Tibial artery (tissue), 4 donors: ENCODE measurements around the gene ANKRD11.

Source experiments
- DNase-seq, 2 donors: peaks; one replicate each; pipeline ENCODE4 v3.0.0-alpha.2; 2019
- H3K27ac ChIP-seq, 2 donors: fragments of 200-600 bp; sonication (generic) in 1 of 2; 1 replicate in 1 of 2; 2 replicates in 1 of 2; pipeline ENCODE4 v1.5.1; 2018 to 2019; ENCODE audit warnings: mild to moderate bottlenecking in 1 of 2
- H3K27me3 ChIP-seq, 2 donors: fragments of 200-600 bp; sonication (generic) in 1 of 2; one replicate each; pipeline versions ENCODE4 v1.5.1 to v1.6.0; 2016 to 2019
- H3K36me3 ChIP-seq, 3 donors: fragments of 200-600 bp; sonication (generic) in 2 of 3; one replicate each; pipeline ENCODE4 v1.5.1; 2016 to 2019; ENCODE audit warnings: mild to moderate bottlenecking in 2 of 3
- H3K4me1 ChIP-seq, 4 donors: fragments of 200-600 bp; sonication (generic) in 2 of 4; 1 replicate in 3 of 4; 2 replicates in 1 of 4; pipeline ENCODE4 v1.5.1; 2016 to 2019
- H3K4me3 ChIP-seq, 2 donors: fragments of 200-600 bp; sonication (generic) in 1 of 2; 1 replicate in 1 of 2; 2 replicates in 1 of 2; pipeline ENCODE4 v1.5.1; 2018 to 2019; ENCODE audit warnings: mild to moderate bottlenecking in 2 of 2
- H3K9me3 ChIP-seq, 3 donors: fragments of 200-600 bp; sonication (generic) in 1 of 3; one replicate each; pipeline ENCODE4 v1.5.1; 2016 to 2019
- intact Hi-C: fragments of 100-400 bp; cut with DNase I; formaldehyde crosslinking; loops from one replicate; pipeline ENCODE4 v1.15.0; 2023; ENCODE audit warnings: low total_unique reads
- TF ChIP-seq, protein P1 (sequence below), 2 experiments: fragments of 200-600 bp in 1 of 2; fragments of 450-650 bp in 1 of 2; IDR thresholded peaks; one replicate each; pipeline ENCODE4 v1.5.1; 2017 to 2019; ENCODE audit warnings: antibody characterized with exemption in 2 of 2, mild to moderate bottlenecking in 1 of 2, moderate library complexity in 1 of 2

Gene ANKRD11

DNA sequence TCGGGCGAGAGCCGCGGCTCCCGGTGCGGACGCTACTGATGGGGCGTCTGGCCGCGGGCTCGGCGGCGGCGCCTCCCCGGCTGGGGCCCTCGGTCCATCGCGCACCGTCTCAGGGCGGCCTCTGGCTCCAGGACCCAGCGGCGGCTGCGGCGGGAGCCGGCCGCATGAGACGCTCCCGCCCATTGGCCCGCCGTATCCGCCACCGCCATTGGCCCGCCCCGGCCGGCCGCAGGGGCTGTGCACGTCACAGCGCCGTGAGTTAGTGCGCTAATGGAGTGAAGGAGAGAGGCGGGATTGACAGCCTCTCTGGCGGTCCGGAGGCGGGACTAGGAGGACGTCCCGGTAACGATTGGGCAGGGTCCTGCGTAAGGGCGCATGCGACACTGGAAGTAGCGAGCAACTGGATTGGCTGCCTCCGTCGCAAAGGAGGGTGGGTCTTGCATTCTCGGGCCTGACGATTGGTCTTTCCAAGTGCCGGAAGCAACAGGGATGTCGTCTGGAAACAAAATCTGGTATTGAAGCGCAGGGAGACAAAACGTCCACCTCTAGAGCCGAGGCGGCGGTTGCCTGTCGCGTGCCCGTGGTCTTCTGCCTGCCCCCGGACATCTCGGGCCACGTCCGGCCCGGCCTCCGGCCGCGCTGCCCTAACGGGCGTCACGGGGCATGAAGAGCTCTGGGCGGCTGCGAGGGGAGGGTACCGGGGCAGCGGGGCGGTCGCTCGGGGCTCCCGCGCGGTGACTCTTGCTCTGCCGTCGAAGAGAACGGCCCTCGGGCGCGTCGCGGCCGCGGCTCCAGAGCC, at the start of gene ANKRD11:
ANKRD11 (minus strand) TSS at position 123 of the 799 bp plus-strand sequence. CDS start 173,542 bp downstream, outside the sequence.
- Histone ChIP-seq H3K4me1 (peaks cover 0 to 50% (median 30%) of the 10 kb centered on the region in 4 donors), H3K27ac (peak within 1 kb of the TSS; percentile 94), H3K27me3 (no peaks in the 10 kb centered on the region), H3K9me3 (no peaks in the 10 kb centered on the region), H3K4me3 (peak within 1 kb of the TSS; percentile 80 to 100), H3K36me3 (no peaks in the 10 kb centered on the region)
- intact Hi-C loops = no loop called here
- DNase-seq = peak; percentile 99 to 100
- TF ChIP-seq, protein P1, sequence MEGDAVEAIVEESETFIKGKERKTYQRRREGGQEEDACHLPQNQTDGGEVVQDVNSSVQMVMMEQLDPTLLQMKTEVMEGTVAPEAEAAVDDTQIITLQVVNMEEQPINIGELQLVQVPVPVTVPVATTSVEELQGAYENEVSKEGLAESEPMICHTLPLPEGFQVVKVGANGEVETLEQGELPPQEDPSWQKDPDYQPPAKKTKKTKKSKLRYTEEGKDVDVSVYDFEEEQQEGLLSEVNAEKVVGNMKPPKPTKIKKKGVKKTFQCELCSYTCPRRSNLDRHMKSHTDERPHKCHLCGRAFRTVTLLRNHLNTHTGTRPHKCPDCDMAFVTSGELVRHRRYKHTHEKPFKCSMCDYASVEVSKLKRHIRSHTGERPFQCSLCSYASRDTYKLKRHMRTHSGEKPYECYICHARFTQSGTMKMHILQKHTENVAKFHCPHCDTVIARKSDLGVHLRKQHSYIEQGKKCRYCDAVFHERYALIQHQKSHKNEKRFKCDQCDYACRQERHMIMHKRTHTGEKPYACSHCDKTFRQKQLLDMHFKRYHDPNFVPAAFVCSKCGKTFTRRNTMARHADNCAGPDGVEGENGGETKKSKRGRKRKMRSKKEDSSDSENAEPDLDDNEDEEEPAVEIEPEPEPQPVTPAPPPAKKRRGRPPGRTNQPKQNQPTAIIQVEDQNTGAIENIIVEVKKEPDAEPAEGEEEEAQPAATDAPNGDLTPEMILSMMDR (IDR thresholded peaks at IDR 0.05) = peak in 1 of 2 experiments; percentile 3

DNA sequence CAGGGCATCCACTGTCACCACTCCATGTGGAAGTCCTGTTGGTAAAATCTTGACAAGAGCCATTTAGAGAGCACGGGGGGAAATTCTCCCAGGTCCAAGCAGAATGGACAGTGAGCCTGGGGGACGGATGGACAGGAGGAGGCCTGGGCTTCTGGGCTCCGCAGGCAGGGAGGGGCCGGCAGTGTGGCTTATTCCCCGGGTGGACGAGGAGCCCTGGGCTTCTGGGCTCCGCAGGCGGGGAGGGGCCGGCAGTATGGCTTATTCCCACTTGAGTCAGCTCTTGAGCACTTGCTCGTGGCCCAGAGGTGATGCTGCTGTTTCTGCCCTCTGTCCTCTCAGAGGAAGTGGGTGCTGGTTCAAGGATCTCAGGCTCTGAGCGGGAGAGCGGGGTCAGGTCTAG, 47.9 kb upstream of the ANKRD11 start:
- intact Hi-C loops = no loop called here
- DNase-seq = no peak
- TF ChIP-seq, protein P1 (IDR thresholded peaks at IDR 0.05) = no peak
- H3K4me3 ChIP-seq = no peak overlapping the region
- no peaks in the 10 kb centered on the region for H3K9me3 ChIP-seq
- no peak overlapping the region for H3K27ac ChIP-seq
- no peaks in the 10 kb centered on the region for H3K27me3 ChIP-seq
- H3K36me3 ChIP-seq = peaks cover 31 to 96% (median 67%) of the 10 kb centered on the region in 3 donors
- no peaks in the 10 kb centered on the region for H3K4me1 ChIP-seq

- peaks cover 35 to 96% (median 71%) of the 10 kb centered on the region in 3 donors for H3K36me3 ChIP-seq
- DNase-seq = no peak
- TF ChIP-seq, protein P1 (IDR thresholded peaks at IDR 0.05) = no peak
- intact Hi-C loops = no loop called here
- no peak overlapping the region for H3K4me3 ChIP-seq
- H3K9me3 ChIP-seq = no peaks in the 10 kb centered on the region
- H3K27ac ChIP-seq = no peak overlapping the region
- no peaks in the 10 kb centered on the region for H3K27me3 ChIP-seq
- H3K4me1 ChIP-seq = no peaks in the 10 kb centered on the region
These were observed 47.2 kb upstream of the ANKRD11 start for GRCh38 chr16:89537549-89537925.

GRCh38 chr16:89536886-89537548, 46.7 kb upstream of the ANKRD11 start:
- Histone ChIP-seq H3K4me1 (no peaks in the 10 kb centered on the region), H3K36me3 (peaks cover 37 to 96% (median 71%) of the 10 kb centered on the region in 3 donors), H3K27me3 (no peaks in the 10 kb centered on the region), H3K4me3 (no peak overlapping the region), H3K9me3 (no peaks in the 10 kb centered on the region), H3K27ac (no peak overlapping the region)
- TF ChIP-seq, protein P1 (IDR thresholded peaks at IDR 0.05) = no peak
- intact Hi-C loops = no loop called here
- DNase-seq = no peak

GRCh38 chr16:89536371-89536770, 46.0 kb upstream of the ANKRD11 start:
- no peaks in the 10 kb centered on the region for H3K9me3 ChIP-seq
- H3K4me3 ChIP-seq = no peak overlapping the region
- H3K27me3 ChIP-seq = no peaks in the 10 kb centered on the region
- no peaks in the 10 kb centered on the region for H3K4me1 ChIP-seq
- DNase-seq = no peak
- intact Hi-C loops = no loop called here
- no peak overlapping the region for H3K27ac ChIP-seq
- TF ChIP-seq, protein P1 (IDR thresholded peaks at IDR 0.05) = no peak
- H3K36me3 ChIP-seq = peaks cover 40 to 96% (median 71%) of the 10 kb centered on the region in 3 donors
